Measurements from ENCODE around the gene ITGB4. TPM values are rescaled to one million over a fixed set of nuclear protein-coding genes. Genes with fewer than 3 reads are reported as not detected.
A peak's percentile ranks its signal among the peaks of the same experiment; 100 is the strongest.

Gene ITGB4
- total and polyA plus RNA-seq, 2 of the 13 experiments (the other 11 are each of a cell fraction or from before 2014, with no cell fraction given): 6.9 to 14.5 TPM

DNA sequence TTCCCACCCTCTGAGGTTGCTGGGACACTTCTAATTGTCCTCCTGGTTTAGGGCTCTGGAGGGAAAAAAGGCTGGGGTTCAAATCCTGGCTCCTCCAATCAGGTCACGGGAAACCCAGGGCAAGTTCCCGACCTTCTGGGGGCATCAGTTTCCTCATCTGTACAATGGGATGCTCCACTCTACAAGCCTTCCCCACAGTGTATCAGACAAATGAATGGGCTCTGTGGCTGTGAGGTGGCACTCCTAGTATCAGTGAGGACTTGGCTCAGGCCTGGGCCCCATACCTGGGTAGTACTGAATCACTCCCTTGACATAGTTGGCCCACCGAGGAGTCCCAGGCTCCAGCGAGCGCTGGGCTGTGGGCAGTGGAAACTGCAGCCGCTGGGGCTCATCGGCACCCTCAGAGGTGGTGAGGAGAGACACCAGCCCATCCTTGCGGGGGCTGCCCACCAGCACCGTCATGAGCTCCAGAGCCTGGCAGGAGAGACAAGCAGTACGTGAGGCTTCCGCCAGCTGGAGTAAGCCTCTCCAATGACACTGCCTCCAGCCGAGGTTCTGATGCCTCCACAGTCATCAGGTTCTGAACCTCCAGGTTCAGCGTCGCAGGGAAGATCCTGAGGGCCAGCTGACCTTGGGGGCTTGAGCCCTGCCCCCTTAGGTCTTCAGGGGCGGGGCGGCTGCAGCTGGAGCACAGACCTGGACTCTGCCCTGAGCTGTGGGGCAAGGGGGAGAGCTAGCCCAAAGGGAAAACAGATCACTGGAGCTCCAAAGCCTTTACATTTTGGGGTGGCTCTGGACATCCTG, 42.6 kb downstream of the ITGB4 start (continued):
- TF ChIP-seq, protein P1, sequence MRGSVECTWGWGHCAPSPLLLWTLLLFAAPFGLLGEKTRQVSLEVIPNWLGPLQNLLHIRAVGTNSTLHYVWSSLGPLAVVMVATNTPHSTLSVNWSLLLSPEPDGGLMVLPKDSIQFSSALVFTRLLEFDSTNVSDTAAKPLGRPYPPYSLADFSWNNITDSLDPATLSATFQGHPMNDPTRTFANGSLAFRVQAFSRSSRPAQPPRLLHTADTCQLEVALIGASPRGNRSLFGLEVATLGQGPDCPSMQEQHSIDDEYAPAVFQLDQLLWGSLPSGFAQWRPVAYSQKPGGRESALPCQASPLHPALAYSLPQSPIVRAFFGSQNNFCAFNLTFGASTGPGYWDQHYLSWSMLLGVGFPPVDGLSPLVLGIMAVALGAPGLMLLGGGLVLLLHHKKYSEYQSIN (CRISPR knock-in tag; IDR thresholded peaks at IDR 0.05; ENCODE audit: borderline replicate concordance): no peak
- TF ChIP-seq EHMT2 (IDR thresholded peaks at IDR 0.05; ENCODE audit: borderline replicate concordance, low read depth, low read length): no peak
- no peak; the same call in 1 of the 2 replicates for TF ChIP-seq MED13 (CRISPR knock-in tag; IDR thresholded peaks at IDR 0.05)
- peak; percentile 48; the same call in 1 of the 2 replicates for TF ChIP-seq HMG20A (CRISPR knock-in tag; IDR thresholded peaks at IDR 0.05; ENCODE audit: borderline replicate concordance)
- 0 out of 2 replicates have a peak, but pooled peaks have one; percentile 20 for TF ChIP-seq ZNF235 (CRISPR knock-in tag; IDR thresholded peaks at IDR 0.05; ENCODE audit: borderline replicate concordance)
- no peak for TF ChIP-seq FOXA1 (IDR thresholded peaks at IDR 0.05)
- TF ChIP-seq FOXA1 (CRISPR knock-in tag; IDR thresholded peaks at IDR 0.05): peak; percentile 22; the same call in 1 of the 2 replicates
- 0 out of 2 replicates have a peak, but pooled peaks have one; percentile 32 for TF ChIP-seq RELA (CRISPR knock-in tag; IDR thresholded peaks at IDR 0.05)
- TF ChIP-seq THAP11 (CRISPR knock-in tag; IDR thresholded peaks at IDR 0.05): peak; percentile 65
- TF ChIP-seq, protein P2, sequence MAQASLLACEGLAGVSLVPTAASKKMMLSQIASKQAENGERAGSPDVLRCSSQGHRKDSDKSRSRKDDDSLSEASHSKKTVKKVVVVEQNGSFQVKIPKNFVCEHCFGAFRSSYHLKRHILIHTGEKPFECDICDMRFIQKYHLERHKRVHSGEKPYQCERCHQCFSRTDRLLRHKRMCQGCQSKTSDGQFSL (CRISPR knock-in tag; IDR thresholded peaks at IDR 0.05): no peak
- TF ChIP-seq SRF (IDR thresholded peaks at IDR 0.05; ENCODE audit: low read depth, low read length): no peak
- TF ChIP-seq POLR2G (IDR thresholded peaks at IDR 0.05; ENCODE audit: low read depth, low read length): no peak; the same call in 1 of the 2 replicates
- no peak for TF ChIP-seq ZEB1 (IDR thresholded peaks at IDR 0.05; ENCODE audit: insufficient replicate concordance, low read depth)
- TF ChIP-seq RBAK (CRISPR knock-in tag; IDR thresholded peaks at IDR 0.05): no peak
- TF ChIP-seq, protein P3, sequence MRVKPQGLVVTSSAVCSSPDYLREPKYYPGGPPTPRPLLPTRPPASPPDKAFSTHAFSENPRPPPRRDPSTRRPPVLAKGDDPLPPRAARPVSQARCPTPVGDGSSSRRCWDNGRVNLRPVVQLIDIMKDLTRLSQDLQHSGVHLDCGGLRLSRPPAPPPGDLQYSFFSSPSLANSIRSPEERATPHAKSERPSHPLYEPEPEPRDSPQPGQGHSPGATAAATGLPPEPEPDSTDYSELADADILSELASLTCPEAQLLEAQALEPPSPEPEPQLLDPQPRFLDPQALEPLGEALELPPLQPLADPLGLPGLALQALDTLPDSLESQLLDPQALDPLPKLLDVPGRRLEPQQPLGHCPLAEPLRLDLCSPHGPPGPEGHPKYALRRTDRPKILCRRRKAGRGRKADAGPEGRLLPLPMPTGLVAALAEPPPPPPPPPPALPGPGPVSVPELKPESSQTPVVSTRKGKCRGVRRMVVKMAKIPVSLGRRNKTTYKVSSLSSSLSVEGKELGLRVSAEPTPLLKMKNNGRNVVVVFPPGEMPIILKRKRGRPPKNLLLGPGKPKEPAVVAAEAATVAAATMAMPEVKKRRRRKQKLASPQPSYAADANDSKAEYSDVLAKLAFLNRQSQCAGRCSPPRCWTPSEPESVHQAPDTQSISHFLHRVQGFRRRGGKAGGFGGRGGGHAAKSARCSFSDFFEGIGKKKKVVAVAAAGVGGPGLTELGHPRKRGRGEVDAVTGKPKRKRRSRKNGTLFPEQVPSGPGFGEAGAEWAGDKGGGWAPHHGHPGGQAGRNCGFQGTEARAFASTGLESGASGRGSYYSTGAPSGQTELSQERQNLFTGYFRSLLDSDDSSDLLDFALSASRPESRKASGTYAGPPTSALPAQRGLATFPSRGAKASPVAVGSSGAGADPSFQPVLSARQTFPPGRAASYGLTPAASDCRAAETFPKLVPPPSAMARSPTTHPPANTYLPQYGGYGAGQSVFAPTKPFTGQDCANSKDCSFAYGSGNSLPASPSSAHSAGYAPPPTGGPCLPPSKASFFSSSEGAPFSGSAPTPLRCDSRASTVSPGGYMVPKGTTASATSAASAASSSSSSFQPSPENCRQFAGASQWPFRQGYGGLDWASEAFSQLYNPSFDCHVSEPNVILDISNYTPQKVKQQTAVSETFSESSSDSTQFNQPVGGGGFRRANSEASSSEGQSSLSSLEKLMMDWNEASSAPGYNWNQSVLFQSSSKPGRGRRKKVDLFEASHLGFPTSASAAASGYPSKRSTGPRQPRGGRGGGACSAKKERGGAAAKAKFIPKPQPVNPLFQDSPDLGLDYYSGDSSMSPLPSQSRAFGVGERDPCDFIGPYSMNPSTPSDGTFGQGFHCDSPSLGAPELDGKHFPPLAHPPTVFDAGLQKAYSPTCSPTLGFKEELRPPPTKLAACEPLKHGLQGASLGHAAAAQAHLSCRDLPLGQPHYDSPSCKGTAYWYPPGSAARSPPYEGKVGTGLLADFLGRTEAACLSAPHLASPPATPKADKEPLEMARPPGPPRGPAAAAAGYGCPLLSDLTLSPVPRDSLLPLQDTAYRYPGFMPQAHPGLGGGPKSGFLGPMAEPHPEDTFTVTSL (CRISPR knock-in tag; IDR thresholded peaks at IDR 0.05; ENCODE audit: borderline replicate concordance): no peak; the same call in 1 of the 2 replicates
- TF ChIP-seq MLLT10 (CRISPR knock-in tag; IDR thresholded peaks at IDR 0.05): no peak
- TF ChIP-seq, protein P4, sequence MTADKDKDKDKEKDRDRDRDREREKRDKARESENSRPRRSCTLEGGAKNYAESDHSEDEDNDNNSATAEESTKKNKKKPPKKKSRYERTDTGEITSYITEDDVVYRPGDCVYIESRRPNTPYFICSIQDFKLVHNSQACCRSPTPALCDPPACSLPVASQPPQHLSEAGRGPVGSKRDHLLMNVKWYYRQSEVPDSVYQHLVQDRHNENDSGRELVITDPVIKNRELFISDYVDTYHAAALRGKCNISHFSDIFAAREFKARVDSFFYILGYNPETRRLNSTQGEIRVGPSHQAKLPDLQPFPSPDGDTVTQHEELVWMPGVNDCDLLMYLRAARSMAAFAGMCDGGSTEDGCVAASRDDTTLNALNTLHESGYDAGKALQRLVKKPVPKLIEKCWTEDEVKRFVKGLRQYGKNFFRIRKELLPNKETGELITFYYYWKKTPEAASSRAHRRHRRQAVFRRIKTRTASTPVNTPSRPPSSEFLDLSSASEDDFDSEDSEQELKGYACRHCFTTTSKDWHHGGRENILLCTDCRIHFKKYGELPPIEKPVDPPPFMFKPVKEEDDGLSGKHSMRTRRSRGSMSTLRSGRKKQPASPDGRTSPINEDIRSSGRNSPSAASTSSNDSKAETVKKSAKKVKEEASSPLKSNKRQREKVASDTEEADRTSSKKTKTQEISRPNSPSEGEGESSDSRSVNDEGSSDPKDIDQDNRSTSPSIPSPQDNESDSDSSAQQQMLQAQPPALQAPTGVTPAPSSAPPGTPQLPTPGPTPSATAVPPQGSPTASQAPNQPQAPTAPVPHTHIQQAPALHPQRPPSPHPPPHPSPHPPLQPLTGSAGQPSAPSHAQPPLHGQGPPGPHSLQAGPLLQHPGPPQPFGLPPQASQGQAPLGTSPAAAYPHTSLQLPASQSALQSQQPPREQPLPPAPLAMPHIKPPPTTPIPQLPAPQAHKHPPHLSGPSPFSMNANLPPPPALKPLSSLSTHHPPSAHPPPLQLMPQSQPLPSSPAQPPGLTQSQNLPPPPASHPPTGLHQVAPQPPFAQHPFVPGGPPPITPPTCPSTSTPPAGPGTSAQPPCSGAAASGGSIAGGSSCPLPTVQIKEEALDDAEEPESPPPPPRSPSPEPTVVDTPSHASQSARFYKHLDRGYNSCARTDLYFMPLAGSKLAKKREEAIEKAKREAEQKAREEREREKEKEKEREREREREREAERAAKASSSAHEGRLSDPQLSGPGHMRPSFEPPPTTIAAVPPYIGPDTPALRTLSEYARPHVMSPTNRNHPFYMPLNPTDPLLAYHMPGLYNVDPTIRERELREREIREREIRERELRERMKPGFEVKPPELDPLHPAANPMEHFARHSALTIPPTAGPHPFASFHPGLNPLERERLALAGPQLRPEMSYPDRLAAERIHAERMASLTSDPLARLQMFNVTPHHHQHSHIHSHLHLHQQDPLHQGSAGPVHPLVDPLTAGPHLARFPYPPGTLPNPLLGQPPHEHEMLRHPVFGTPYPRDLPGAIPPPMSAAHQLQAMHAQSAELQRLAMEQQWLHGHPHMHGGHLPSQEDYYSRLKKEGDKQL (CRISPR knock-in tag; IDR thresholded peaks at IDR 0.05; ENCODE audit: low read depth): 0 out of 2 replicates have a peak, but pooled peaks have one; percentile 15
